SH-SY5Y (cell line): Measurements from ENCODE around the gene FAM13A.

Experiments used
- GATA2 ChIP-seq: IDR thresholded peaks from 2 replicates; pipeline ENCODE4 v1.6.1; 2011; ENCODE audit warnings: mild to moderate bottlenecking, low read depth, low read length
- GATA3 ChIP-seq: IDR thresholded peaks from 2 replicates; pipeline ENCODE4 v1.6.1; 2011; ENCODE audit warnings: low read depth, mild to moderate bottlenecking, low read length, moderate library complexity

DNA sequence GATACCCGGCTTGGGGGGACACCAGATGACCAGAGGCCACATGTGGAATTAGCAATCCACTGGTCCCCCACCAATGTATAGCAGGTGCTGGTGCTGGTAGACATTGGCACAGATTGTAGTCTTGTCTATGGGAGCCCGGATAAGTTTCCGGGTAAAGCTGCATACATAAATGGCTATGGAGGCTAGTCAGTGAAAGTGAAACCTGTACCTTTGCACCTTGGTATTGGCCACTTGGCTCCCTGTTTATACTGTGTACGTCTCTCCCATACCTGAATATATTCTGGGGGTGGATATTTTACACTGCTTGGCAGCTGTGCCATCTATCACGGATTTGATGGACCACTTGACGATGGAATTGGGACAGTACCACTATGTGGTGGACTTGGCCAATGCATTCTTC, 48.7 kb upstream of the FAM13A start:
- TF ChIP-seq GATA2 (no peak), GATA3 (no peak)
